HCT116 (cell line): ENCODE data around the gene DTNB. TPM values are rescaled to one million over a fixed set of nuclear protein-coding genes. Genes with fewer than 3 reads are reported as not detected.

Experiments
- ATAC-seq: fragments of 200-7000 bp; cut with Tn5 transposase; 2 replicates; pipeline ENCODE4 v1.9.1; 2020; ENCODE audit warnings: mild to moderate bottlenecking, moderate library complexity
- BruUV-seq: library from RNA; stranded (reverse); fragments of 400-500 nt; replicated peaks from 2 replicates; lab custom pipeline; 2021; lab: Mats Ljungman, UMichigan
- CTCF ChIA-PET: fragments of 300-600 bp; sonication (Branson Sonifier 250); formaldehyde crosslinking; loops from one replicate; lab custom pipeline; 2021; ENCODE audit warnings: antibody characterized with exemption; lab: Charles Lee
- POLR2A ChIA-PET: fragments of 300-600, 350-600 bp; sonication (Branson Sonifier 250); formaldehyde crosslinking; loops from one replicate; lab custom pipeline; 2021; ENCODE audit warnings: antibody characterized with exemption; lab: Charles Lee
- RAD21 ChIA-PET, 2 experiments: fragments of 300-600 bp; sonication (Branson Sonifier 250); formaldehyde crosslinking; loops; one replicate each; lab custom pipeline; 2023; ENCODE audit warnings: low total read pairs in 2 of 2; ENCODE audit not compliant: uncharacterized antibody in 2 of 2, unreplicated experiment in 2 of 2, low non-redundant PET in 1 of 2; lab: Charles Lee
- DNase-seq: peaks from one replicate; pipeline ENCODE4 v3.0.0-alpha.2; 2010; ENCODE audit warnings: low read depth, low spot score
- H2AFZ ChIP-seq: fragments of 200-600 bp; shearing (Covaris generic), sonication (generic); 2 replicates; pipeline ENCODE4 v1.6.1; 2017; ENCODE audit warnings: low read depth, mixed run types, mixed read lengths, antibody characterized with exemption, low read length; ENCODE audit not compliant: poor library complexity, severe bottlenecking
- H3K27ac ChIP-seq: 2 replicates; pipeline ENCODE4 v1.5.1; 2012; ENCODE audit warnings: low read depth, low read length
- H3K27me3 ChIP-seq: fragments of 200-600 bp; sonication (generic); 2 replicates; pipeline ENCODE4 v1.6.1; 2016; ENCODE audit warnings: mixed run types, low read length, mixed read lengths; ENCODE audit not compliant: insufficient read depth
- H3K36me3 ChIP-seq, 2 experiments: fragments of 200-500 bp in 1 of 2; fragments of 200-600 bp in 1 of 2; sonication (Bioruptor generic) in 1 of 2; sonication (generic) in 1 of 2; 2 replicates each; pipeline versions ENCODE4 v1.5.1 to v1.6.1; 2014 to 2016; ENCODE audit warnings: low read length in 2 of 2, inconsistent platforms in 1 of 2, mixed read lengths in 1 of 2, mixed run types in 1 of 2; ENCODE audit not compliant: insufficient read depth in 2 of 2, control insufficient read depth in 1 of 2
- H3K4me1 ChIP-seq, 2 experiments: fragments of 200-600 bp in 1 of 2; sonication (generic) in 1 of 2; 2 replicates each; pipeline versions ENCODE4 v1.5.1 to v1.6.1; 2012 to 2017; ENCODE audit warnings: low read length in 2 of 2, inconsistent platforms in 1 of 2, mild to moderate bottlenecking in 1 of 2, mixed read lengths in 1 of 2, mixed run types in 1 of 2, moderate library complexity in 1 of 2; ENCODE audit not compliant: insufficient read depth in 2 of 2, control insufficient read depth in 1 of 2
- H3K4me2 ChIP-seq: fragments of 200-600 bp; sonication (generic); 2 replicates; pipeline ENCODE4 v1.6.1; 2017; ENCODE audit warnings: mixed run types, low read length, mixed read lengths
- H3K4me3 ChIP-seq, 2 experiments: fragments of 200-600 bp in 1 of 2; sonication (generic) in 1 of 2; replicated peaks in 1 of 2; 2 replicates each; pipeline ENCODE4 v1.5.1; 2011 to 2016; ENCODE audit warnings: low read length in 2 of 2, control low read depth in 1 of 2, low read depth in 1 of 2, mild to moderate bottlenecking in 1 of 2, mixed read lengths in 1 of 2, mixed run types in 1 of 2
- H3K79me2 ChIP-seq: fragments of 200-600 bp; sonication (generic); 2 replicates; pipeline ENCODE4 v1.6.1; 2017; ENCODE audit warnings: mild to moderate bottlenecking, mixed run types, low read length, moderate library complexity, mixed read lengths; ENCODE audit not compliant: insufficient read depth
- H3K9ac ChIP-seq: fragments of 200-600 bp; sonication (generic); 2 replicates; pipeline ENCODE4 v1.6.1; 2016; ENCODE audit warnings: low read length, mixed read lengths
- H3K9me2 ChIP-seq: fragments of 200-600 bp; sonication (generic), shearing (Covaris generic); 2 replicates; pipeline ENCODE4 v1.6.1; 2017; ENCODE audit warnings: mixed run types, mild to moderate bottlenecking, moderate library complexity; ENCODE audit not compliant: insufficient read depth
- H3K9me3 ChIP-seq, 2 experiments: fragments of 200-500 bp in 1 of 2; fragments of 200-600 bp in 1 of 2; sonication (Bioruptor generic) in 1 of 2; sonication (generic) in 1 of 2; 2 replicates each; pipeline ENCODE4 v1.6.1; 2014 to 2017; ENCODE audit warnings: low read length in 2 of 2, mixed read lengths in 2 of 2, inconsistent platforms in 1 of 2, low read depth in 1 of 2, mild to moderate bottlenecking in 1 of 2, mixed run types in 1 of 2, moderate library complexity in 1 of 2; ENCODE audit not compliant: control insufficient read depth in 1 of 2, insufficient read depth in 1 of 2
- H4K20me1 ChIP-seq: fragments of 200-600 bp; sonication (generic), shearing (Covaris generic); 2 replicates; pipeline ENCODE4 v1.6.1; 2017; ENCODE audit warnings: mixed run types, mild to moderate bottlenecking, moderate library complexity; ENCODE audit not compliant: insufficient read depth
- CBX3 ChIP-seq: IDR thresholded peaks from 2 replicates; pipeline ENCODE4 v1.6.1; 2012; ENCODE audit warnings: low read depth
- CTCF ChIP-seq, 3 experiments: fragments of 200-600 bp in 1 of 3; sonication (generic) in 1 of 3; IDR thresholded peaks in 2 of 3; conservative IDR thresholded peaks in 1 of 3; 2 replicates each; pipeline ENCODE4 v1.5.1; 2012 to 2017; ENCODE audit warnings: low read depth in 2 of 3, low read length in 2 of 3, antibody characterized with exemption in 1 of 3, borderline replicate concordance in 1 of 3, control low read depth in 1 of 3, mild to moderate bottlenecking in 1 of 3, mixed read lengths in 1 of 3, mixed run types in 1 of 3, moderate library complexity in 1 of 3; ENCODE audit not compliant: insufficient read depth in 1 of 3
- EGR1 ChIP-seq: IDR thresholded peaks from 2 replicates; pipeline ENCODE4 v1.6.1; 2012; ENCODE audit warnings: low read depth
- ELF1 ChIP-seq: IDR thresholded peaks from 2 replicates; pipeline ENCODE4 v1.6.1; 2012; ENCODE audit warnings: low read depth, borderline replicate concordance
- EZH2phosphoT487 ChIP-seq: fragments of 200-600 bp; IDR thresholded peaks from 2 replicates; pipeline ENCODE4 v1.6.1; 2018; ENCODE audit warnings: antibody characterized with exemption, borderline replicate concordance
- FOSL1 ChIP-seq: IDR thresholded peaks from 2 replicates; pipeline ENCODE4 v1.6.1; 2012; ENCODE audit warnings: low read depth
- JUND ChIP-seq: IDR thresholded peaks from 2 replicates; pipeline ENCODE4 v1.6.1; 2012
- MAX ChIP-seq: IDR thresholded peaks from 2 replicates; pipeline ENCODE4 v1.6.1; 2012
- SIN3A ChIP-seq: IDR thresholded peaks from 2 replicates; pipeline ENCODE4 v1.6.1; 2012; ENCODE audit warnings: low read depth
- SP1 ChIP-seq: IDR thresholded peaks from 2 replicates; pipeline ENCODE4 v1.6.1; 2012; ENCODE audit warnings: low read depth
- SRF ChIP-seq: IDR thresholded peaks from 2 replicates; pipeline ENCODE4 v1.6.1; 2012; ENCODE audit warnings: low read depth
- TCF7L2 ChIP-seq: IDR thresholded peaks from 2 replicates; pipeline ENCODE4 v1.7.0; 2011; ENCODE audit warnings: borderline replicate concordance, inconsistent platforms; ENCODE audit not compliant: insufficient read depth, insufficient read length; ENCODE audit errors: extremely low read depth
- ZBTB33 ChIP-seq: IDR thresholded peaks from 2 replicates; pipeline ENCODE4 v1.6.1; 2011; ENCODE audit warnings: mild to moderate bottlenecking, low read length, moderate library complexity; ENCODE audit not compliant: insufficient replicate concordance; ENCODE audit errors: extremely low read depth
- ZNF274 ChIP-seq: fragments of 200-500 bp; sonication (Bioruptor generic); IDR thresholded peaks from 2 replicates; pipeline ENCODE4 v1.6.1; 2014; ENCODE audit warnings: mild to moderate bottlenecking, low read depth, low read length, inconsistent platforms
- intact Hi-C: fragments of 100-400 bp; cut with micrococcal nuclease; formaldehyde crosslinking; loops from 2 replicates; pipeline ENCODE4 v1.10.0; 2022
- total RNA-seq: library from RNA; stranded (reverse); gene quantifications from one replicate; pipeline ENCODE4 v1.2.1, GENCODE V29; 2021; ENCODE audit not compliant: unreplicated experiment

The DTNB gene
- total RNA-seq, 1 experiment from 2014 or later = 30.2 TPM

GRCh38 chr2:25385910-25386309 lies 287.5 kb downstream of the DTNB start:
- Histone ChIP-seq H3K27ac (no peak overlapping the region), H2AFZ (no peak overlapping the region), H3K79me2 (no peaks in the 10 kb centered on the region), H3K36me3 (no peaks in the 10 kb centered on the region), H3K4me3 (no peak overlapping the region), H3K27me3 (no peaks in the 10 kb centered on the region), H3K9me2 (no peaks in the 10 kb centered on the region), H3K4me1 (no peaks in the 10 kb centered on the region), H4K20me1 (no peaks in the 10 kb centered on the region), H3K4me2 (no peak overlapping the region), H3K9ac (no peak overlapping the region), H3K9me3 (no peaks in the 10 kb centered on the region)
- POLR2A ChIA-PET = no interaction called here
- BruUV-seq = no TSS peak
- no peak for TF ChIP-seq SP1
- no peak for TF ChIP-seq JUND
- no peak for TF ChIP-seq MAX
- TF ChIP-seq TCF7L2 = no peak
- TF ChIP-seq CBX3 = no peak
- TF ChIP-seq ZNF274 = no peak
- no peak for TF ChIP-seq EGR1
- no peak for TF ChIP-seq SRF
- no peak for TF ChIP-seq ZBTB33
- no peak for TF ChIP-seq SIN3A
- TF ChIP-seq EZH2phosphoT487 = no peak
- no peak for TF ChIP-seq FOSL1
- no peak for TF ChIP-seq CTCF (IDR thresholded peaks at IDR 0.05 in 2 of 3, conservative IDR thresholded peaks at IDR 0.05 in 1 of 3; ENCODE audit: borderline replicate concordance in 1 of 3, insufficient read depth in 1 of 3, low read depth in 2 of 3, low read length in 2 of 3)
- no peak for TF ChIP-seq ELF1
- CTCF ChIA-PET = no interaction called here
- DNase-seq (no peak), ATAC-seq (no peak)
- RAD21 ChIA-PET = no interaction called here
- intact Hi-C loops = no loop called here
